HG03342 (cell line): Measurements from ENCODE around the gene ATF6B.

Source experiments
- ATAC-seq: cut with Tn5 transposase; IDR thresholded peaks from one replicate; pipeline ENCODE4 v1.9.1; 2021; ENCODE audit warnings: mild to moderate bottlenecking, moderate library complexity; ENCODE audit not compliant: unreplicated experiment

The ATF6B gene

DNA sequence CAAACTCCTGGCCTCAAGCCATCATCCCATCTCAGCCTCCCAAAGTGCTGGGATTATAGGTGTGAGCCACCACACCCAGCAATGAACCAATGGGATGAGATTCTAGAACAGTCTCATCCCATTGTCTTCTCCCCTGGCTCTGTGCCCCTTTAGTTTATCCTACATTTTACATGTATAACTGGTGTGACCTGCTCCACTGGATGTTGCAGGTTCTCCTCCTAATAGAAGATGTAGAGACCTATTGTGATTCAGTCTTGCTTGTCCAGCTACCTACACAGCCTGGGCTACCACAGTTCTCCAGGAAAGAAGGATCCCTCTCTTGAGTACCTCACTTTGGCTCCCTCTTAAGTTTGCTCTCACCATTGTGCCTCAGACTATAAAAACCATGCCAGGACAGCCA is 4.1 kb upstream of the ATF6B start:
- no peak for ATAC-seq

DNA sequence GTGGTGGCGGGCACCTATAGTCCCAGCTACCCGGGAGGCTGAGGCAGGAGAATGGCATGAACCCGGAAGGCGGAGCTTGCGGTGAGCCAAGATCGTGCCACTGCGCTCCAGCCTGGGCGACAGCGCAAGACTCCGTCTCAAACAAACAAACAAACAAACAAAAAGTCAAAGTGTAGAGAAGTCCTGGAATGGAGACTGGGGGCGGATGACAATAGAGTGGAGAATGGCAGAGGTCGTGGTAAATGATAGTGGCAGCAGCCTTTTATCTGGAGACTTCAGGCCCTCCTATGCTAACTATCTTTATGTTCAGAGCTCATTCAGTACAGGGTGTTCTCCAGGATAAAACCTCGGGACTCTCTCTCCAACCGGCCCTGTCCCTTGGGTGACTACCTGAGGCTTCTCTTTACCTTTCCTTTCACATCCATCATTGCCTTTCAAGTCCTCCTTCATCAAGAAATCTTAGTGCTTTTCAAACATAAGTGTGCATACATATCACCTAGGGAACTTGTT is 3.4 kb upstream of the ATF6B start:
- ATAC-seq = no peak

DNA sequence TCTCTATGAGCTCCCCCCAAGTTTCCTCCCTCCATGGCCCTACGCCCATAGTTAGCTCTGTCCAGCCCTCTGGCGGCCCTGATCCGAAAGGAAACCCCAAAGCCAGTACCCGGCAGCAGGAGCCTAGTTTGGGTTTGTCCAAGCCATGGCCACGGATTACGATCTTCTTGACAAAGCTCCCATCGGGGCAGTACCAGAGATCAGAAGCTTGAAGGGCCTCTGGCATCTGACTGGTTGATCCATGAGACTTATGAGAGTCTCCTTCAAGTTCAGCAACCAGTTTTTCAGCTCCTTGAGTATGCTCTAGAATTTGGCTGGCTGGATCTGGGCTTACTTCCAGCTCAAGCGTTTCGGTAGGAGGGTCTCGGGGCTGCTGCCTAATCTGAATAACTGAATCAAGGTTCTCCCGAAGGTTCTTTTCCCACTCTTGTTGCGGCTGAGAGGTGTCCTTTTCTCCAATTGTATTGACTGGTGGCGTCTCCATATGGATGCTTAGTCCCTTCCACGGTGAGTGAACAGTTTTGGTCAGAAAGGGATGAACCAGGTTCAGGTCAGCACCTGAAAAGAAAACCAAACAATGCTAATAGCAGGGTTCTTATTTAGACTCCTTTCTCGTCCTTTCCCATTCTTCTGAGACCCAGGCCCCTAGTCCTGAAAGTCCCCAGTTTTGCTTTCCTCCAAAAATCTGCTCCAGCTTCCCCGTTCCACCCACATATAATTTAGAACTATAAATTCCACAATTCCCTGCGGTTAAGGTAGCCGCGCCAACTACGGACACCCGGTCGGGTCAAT is 1.4 kb upstream of the ATF6B start:
- ATAC-seq = no peak

DNA sequence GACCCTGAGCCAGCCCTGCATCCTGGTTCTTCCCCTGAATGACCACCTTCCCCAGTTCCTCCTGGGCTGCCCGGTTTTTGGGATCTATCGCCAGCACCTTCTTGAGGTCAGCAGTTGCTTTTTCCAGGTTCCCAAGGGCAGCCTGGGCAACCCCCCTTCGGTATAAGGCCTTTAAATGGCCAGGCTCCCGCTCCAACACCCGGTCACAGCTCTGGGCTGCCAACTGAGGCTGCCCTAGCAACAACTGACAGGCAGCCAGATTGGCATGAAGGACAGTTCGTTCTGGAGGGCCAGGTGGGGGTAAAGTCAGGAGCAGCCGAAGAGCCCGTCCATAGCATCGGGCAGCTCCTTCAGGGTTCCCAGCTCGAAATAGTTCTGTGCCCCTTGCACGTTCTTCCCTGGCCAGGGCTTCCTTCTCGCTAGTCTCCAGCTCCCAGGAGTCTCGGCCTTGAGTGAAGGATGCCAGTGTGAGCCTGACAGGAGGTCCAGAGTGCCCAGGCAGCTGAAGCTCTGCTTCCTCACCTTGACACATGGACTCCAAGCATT is 778 bp upstream of the ATF6B start:
- ATAC-seq = no peak

DNA sequence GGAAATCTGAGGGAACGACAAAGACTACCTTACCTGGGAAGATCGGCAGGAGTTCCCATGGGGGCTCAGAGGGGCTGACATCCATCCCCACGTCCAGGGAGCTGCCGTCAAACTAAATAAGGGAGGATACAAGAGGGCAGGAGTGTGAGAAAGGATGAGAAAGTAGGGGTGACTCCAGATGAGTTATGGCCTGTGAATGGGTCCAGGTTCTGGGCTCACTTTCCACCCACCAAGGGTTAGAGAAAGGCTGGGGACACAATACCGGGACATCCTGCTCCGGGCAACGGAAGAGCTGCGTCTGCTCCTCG is 683 bp downstream of the ATF6B start:
- no peak for ATAC-seq

DNA sequence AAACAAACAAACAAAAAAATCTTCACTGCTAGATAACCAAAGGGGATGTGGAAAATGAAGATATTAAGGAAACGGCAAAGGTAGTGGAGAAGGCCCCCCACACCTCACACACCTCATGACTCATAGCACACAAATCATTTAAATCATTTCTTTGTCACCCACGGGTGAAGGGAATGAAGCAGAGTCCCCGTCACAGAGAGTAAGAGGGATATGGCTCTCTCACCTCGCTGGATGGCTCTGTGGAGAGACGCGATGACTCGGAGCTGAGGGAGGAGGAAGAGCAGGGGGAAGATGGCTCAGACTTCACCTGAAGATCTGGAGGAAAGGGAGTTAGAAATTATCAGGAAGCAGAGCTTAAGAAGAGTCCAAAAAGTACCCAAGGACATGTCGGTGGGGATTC is 1.2 kb downstream of the ATF6B start:
- no peak for ATAC-seq

DNA sequence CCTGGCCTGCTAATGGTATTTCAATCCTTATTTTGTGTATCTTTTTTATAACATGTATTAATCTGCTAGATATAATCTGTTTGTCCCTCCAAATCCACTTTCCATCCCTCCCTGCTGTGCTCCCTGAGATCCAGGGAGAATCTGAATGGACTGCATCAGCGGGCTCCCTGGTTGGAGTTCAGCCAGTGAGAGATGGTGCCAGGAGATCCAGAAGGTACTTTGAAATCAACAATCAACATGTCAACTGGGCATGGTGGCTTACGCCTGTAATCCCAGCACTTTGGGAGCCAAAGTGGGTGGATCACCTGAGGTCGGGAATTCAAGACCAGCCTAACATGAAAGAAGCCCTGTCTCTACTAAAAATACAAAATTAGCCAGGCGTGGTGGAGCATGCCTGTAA is 4.4 kb downstream of the ATF6B start:
- ATAC-seq = no peak

DNA sequence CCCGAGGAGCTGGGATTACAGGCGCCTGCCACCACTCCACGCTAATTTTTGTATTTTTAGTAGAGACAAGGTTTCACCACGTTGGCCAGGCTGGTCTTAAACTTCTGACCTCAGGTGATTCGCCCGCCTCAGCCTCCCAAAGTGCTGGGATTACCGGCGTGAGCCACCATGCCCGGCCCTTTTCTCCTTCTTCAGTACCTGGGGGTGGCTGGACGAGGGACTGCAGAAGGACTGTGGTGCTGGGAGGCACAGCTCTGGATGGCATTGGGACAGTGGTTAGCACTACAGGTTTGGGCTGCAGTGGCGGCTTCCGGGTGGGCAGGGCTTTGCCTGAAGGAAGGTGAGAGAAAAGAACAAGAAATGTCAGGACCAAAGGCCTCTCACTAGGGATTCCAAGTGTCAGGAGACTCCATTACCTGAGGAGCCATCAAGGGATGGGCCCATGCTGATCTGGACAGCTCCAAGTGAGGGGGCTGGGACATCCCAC is 7.4 kb downstream of the ATF6B start:
- no peak for ATAC-seq

DNA sequence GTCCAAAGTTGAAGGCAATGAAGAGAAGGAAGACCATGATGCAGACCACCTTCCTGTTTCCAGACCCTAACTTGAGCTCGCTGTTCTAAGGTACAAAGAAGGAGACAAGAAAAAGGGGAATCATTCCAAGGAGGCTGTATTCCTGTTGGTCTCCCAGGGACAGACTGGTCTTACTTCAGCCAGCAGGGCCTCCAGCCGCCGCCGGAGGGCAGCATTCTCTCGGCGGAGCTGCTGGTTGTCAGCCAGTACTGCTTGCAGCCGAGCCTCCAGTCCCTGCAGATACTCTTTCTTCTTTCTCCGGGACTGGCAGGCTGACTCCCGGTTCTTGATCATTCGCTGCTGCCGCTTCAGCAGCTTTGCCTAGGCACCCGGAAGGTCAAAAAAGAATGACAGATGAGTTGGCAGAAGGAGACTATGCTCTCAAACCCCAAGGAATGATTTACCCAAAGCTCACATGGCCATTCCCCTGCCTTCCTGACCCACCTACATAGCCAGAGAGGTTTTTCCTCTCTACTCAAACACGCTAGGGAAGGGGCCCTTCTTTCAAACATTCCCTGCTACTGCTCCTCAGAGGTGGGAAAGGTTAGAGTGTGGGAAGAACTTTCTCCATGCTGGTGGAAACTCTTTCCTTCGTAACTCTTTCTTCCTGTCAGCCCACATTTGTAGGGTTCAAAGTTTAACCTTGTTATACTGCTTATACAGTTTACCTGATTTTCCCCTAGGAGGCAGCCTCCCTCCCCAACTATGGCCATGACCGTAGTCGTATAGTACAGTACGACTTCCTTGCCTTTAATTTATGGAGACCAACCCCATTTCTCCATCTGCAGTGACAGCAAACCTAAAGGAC is 9.0 kb downstream of the ATF6B start:
- no peak for ATAC-seq

DNA sequence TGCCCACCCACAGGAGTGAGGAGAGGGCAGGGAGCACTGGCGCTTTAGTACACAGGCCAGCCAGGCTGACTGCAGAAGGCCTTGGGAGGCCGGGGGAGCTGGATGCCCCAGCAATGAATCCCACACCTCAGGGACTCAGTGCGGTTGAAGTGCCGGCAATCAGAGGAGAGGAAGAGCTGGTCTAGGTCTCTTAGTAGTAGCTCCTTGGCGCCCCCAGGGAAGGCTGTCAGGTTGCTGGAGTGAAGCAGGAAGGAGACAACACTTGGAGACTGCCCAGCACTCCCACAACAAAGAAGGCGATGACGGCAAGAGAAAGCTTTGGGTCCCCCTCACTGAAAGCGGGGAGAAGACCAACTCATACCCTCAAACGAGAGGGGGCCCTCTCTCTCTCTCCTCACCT is 10.6 kb downstream of the ATF6B start:
- ATAC-seq = no peak

DNA sequence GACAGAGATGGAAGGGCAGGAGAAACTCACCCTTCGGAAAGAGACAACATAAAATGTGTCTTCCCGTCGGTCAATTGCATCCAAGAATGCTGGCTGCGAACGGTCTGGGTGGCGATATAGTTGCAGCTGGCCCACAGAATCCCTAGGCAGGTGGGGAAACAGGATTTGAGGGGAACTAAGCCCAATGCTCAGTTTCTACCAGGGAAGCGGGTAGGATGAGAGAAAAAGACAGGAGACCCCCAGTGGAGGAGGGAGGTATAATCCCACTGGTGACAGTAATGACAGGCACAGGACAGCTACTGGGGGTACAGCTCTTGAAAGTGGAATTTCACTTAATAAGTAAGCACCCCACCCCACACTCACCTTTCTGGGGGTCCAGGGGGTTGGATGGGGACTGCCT is 11.4 kb downstream of the ATF6B start:
- no peak for ATAC-seq

DNA sequence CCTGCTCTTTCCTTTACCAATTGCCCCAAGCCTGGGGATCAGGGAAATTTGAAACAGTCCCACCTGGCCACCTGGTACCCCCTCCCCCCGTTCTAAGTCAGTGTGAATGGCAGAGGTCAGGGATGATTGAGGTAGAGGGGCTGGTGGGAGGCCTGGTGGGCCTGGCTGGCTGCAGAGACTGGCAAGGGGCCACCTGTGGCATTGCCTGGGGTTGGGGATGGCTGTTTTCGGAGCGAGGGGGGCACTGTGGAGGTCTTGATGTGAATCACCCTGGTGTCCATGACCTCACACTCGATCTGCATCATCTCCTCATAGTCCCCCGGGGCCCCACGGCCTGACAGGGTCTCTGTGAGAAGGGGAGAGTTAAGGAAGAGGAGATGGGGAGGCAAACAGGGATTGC is 12.4 kb downstream of the ATF6B start:
- no peak for ATAC-seq

DNA sequence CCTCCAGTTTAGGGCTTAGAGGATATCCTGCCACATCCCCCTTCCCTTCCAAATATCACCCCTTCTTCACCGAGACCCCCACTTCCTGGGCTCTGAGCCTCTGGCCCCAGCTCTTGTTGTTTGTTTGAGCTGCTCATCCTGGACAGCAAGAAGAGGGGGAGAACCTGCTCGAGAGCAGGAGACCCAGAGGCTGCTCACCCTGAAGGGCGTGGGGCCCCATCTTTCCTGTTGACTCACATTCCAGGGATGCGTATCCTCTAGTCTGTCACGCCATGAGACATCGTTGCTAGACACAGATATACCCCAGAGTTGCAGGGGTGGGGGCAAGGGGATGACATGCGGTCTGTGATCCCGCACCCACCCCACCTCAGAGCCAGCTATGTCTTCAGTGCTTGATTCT is 13.2 kb downstream of the ATF6B start:
- no peak for ATAC-seq

DNA sequence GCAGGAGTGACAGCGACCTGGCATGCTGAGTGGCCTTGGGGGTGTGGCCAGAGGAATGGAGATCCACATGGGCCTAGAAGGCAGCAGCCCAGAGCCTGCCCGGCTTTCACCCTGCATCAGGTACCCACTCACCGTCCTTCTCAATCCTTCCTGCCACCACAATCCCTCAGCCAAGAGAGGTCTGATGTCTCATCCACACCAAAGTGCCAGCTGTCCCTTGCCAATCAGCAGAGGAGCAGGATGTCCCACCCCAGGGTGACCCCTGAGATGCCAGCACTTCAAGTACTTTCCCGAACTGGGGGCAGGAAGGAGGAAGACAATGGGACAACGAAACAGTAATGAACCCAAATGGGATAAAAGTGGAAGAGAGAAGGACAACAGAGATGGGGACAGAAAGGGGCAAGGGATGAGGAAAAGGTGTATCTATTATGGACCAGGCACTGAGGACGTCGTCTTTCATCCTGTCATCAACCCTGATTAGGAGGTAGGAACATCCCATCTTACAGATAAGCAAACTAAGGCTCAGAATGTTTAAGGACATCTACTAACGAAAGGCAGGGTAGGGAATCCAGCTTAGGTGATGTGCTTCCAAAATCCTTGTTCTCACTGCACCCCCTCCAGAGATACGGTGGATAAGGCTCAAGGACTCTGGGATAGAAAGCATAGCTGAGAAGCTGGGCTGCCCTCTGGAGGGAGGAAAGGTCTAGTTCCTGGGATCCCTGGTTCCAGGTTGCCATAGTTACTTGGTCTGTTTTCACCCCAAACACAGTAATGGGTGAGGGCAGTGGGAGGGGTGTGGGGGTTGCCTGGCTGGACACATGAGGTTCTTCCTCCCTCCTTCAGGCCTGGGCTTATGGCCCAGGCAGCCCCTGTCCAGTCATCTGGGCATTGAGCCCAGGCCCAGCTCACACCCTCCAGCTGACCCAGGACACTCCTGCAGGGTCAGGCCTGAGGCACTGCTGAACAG is 14.4 kb downstream of the ATF6B start:
- no peak for ATAC-seq

DNA sequence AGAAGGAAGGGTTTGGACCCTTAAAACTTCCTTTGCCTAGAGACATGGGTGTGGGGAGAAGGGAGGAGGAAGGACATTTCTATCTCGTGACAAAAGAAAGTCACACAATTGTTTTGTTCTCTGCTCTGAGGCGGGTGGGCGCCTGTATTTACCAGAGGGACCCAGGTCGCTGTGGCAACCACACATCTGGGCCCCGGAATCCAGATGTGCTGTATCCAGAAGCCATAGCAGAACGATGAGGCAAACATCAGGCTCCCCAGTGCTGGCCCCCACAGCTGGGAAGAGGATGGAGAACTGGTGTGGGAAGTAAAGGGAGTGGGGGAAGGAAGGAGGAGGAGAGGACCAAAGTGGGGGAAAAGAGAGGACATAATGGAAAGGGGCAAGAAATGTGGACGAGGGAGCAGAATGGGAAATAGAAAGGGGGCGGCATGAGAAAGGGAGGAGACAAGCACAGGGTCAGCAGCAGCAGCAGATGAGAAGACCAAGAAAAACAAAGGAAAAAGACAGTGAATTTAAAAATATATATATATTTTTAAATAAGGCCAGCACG is 15.5 kb downstream of the ATF6B start:
- no peak for ATAC-seq

DNA sequence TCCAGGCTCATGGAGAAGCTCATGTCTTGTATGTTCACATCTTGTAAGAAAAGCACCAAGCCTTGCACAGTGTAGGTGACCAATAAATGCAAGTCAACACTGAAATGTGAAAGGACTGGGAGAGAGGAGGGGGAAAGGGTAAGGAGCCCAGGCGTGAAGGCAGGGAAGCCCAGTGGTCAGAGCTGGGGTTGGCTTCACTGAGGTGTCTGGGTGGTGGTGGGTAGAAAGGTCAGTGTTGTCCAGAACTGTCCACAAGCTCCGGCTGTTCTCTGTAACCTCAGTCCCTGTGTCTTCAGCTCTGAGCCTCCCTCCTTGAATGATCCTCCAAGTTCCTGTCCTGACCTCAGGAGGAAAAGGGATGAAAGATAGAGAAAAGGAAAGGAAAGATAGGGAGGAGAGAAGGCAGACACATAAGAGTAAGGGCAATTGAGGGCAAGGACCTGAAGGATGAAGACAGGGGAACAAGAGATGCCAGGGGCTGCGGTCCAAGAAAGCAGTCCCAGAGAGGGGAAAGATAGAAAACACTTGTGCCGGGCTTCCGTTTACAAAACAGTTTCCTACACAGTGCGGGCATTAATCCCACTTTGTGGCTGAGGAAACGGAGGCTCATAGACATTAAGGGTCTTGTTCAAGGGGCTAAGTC is 16.5 kb downstream of the ATF6B start:
- no peak for ATAC-seq

DNA sequence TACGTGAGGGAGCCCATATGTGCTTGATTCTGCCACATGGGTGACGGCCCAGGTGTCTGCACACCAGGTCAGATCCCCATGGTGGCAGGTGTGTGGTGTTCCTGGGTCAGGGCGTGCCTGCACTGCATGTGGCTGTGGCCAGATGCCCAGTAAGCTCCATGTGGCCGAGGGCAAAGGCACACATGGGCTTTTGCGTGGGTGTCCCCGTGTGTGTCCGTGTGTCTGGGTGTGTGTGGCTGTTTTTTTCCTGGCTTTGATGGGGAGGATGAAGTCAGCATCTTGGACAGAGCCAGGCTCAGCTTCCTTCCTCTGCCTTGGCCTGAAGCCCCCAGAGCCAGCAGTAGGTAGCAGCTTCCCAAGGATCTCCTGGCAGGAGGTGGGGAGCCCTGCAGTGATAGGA is 17.4 kb downstream of the ATF6B start:
- ATAC-seq = no peak

DNA sequence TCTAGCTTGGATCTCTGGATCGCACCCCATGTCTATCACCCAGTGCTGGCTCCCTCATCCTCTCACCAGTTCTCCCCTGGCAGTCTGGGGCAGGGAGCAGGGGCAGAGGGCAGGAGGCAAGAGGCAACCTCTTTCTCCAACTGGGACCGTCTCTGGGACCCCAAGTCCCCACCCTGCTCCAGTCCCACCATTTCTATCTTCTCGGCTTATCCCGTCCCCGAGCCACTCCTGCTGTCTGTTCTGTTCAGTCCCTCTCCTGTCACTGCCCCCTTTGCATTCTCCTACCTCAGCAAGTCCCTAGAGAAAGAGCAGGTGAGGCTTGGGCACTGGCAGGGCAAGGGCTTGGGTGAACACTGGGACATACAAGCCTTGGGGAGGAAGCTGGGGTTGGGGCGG is 18.3 kb downstream of the ATF6B start:
- no peak for ATAC-seq

DNA sequence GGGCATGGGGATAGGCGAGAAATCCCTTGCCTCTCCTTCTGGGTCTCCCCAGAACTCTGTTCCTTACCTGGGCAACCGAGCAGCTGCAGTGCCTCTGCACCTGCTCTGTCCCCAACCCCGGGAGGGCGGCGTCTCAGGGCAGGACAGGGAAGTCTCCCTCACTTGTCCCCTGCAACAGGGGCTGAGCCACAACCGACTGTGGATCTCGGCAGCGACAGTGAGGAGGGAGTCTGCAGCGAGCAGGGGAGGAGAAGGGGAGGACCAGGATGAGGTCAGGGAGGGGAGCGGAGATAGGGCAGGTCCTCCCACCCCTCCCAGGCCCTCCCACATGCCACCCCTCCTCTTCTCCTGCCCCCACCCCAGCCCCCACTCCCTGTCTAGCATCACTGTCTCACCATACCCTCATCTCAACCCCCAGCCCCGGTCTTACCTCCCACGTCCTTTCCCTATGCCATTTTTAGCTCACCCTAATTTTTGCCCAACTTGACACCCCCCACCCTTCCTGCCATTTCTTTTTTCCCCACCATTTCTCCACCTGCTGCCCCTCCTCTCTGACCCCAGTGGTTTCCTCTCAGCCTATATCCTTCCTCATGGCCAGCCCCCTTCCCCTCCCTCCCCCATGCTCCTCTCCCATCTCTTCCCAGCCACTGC is 18.8 kb downstream of the ATF6B start, which contains the start of gene TNXB:
Gene TNXB (minus strand): TSS at position 225 of the 651 bp plus-strand sequence. CDS start 11,140 bp downstream, outside the sequence.
- no peak for ATAC-seq
